Stimulated activated CD8-positive, alpha-beta memory T cell treated with anti-CD3 and anti-CD28 coated beads, Interleukin-4, amount 100 ng/mL, for 48 hours (primary cell): ENCODE measurements around the gene ZBTB7B.

Experiments
- DNase-seq: peaks from one replicate; pipeline ENCODE4 v3.0.0-alpha.2; 2020

ZBTB7B gene

GRCh38 chr1:155042789-155043188 is 40.2 kb downstream of the ZBTB7B start:
- DNase-seq = no peak

- no peak for DNase-seq
Observed at GRCh38 chr1:155043301-155043702, 40.7 kb downstream of the ZBTB7B start.

DNA sequence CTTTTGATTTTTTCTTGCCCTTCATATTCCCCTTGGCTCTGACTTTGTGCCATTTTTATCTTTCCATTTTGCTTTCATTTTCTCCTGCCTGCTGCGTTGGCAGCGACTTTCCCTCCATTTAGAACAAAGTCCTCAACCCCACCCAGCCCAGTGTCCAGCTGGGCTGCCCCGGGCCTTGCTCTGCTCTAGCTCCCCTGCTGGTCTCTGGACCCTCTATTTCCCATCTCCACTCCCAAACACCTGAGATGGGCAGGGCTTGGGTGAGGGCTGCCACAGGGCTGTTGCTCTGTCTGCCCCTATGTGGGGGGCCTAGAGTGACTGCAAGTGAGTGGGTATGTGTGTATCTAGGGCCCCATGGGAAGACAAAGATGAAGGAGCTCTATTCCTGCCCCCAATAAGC is 41.2 kb downstream of the ZBTB7B start:
- DNase-seq = no peak

GRCh38 chr1:155044365-155044764 is 41.8 kb downstream of the ZBTB7B start:
- DNase-seq = no peak

DNA sequence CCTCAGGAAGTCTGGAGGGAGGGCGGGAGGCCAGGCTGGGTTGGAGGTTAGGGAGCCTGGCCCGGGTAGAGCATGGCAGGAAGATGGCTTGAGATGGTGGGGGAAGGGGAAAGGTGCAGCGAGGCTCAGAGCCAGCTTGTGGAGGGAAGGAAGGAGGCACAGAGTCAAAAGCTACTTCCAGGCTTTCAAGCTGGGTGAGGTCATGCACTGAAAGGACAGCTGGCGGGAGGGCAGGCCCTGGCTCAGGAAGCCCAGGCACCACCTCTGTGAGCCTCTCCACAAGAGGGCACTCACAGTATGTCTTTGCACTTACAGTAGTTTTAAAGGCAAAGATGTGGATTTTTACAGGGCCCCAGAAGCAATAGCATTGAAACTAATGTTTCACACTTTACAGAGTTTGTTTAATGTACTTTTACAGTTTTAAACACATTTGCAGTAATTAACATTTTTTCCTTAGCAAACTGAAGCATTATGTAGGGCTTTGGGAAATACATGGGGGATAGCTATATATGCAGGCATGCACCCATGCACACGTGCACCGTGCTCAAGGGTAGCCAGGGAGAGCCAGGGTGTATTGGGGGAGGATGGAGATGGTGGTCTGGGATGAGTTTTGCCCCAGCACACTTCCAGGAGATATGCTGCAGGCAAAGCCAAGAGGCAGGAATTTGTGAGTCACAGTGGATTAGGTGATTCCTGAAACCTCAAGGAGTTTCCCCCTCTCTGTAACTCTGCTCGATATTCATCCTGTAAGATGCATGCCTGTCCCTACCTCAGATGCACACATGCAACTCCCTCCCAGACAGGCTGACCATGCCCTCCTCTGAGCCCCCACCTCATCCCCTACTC is 42.4 kb downstream of the ZBTB7B start:
- DNase-seq = peak; percentile 67

GRCh38 chr1:155048449-155049334 is 46.1 kb downstream of the ZBTB7B start:
- DNase-seq = no peak

- DNase-seq = no peak
Observed at GRCh38 chr1:155049651-155050559, 47.3 kb downstream of the ZBTB7B start.

DNA sequence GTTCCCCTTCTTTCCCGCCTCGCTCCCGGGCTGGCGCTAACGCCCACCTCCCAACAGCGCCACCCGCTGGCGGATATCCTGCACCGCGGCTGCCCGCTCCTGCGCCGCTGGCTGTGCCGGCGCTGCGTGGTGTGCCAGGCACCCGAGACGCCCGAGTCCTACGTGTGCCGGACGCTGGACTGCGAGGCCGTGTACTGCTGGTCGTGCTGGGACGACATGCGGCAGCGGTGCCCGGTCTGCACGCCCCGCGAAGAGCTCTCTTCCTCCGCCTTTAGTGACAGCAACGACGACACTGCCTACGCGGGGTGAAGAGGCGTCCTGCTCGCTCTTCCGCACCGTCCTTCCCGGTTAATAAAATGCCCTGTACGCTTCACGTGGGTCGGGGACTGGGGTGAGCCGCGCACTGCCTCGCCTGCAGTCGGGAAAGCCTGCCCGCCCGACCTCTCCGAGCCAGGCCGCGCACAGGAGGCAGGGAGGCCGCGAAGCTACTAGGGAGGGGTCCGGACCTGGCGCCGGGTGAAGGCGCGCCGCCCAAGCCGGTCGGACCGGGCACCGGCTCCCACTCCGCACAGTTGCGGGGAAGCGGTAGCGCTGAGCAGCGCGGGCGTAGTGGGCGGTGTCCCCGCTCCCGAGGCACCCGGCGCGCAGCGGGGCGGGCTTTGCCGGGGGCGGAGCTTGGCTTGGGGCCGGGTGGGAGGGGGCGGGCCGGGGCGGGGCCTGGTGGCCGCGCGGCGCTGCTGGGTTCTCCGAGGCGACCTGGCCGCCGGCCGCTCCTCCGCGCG is 48.1 kb downstream of the ZBTB7B start, which contains the start of gene ADAM15:
ADAM15 (plus strand) TSS at position 757 of the 782 bp plus-strand sequence. CDS start 71 bp downstream, outside the sequence.
- DNase-seq = peak; percentile 90

GRCh38 chr1:155051342-155051776 is 48.8 kb downstream of the ZBTB7B start:
- no peak for DNase-seq

GRCh38 chr1:155051777-155052398 is 49.3 kb downstream of the ZBTB7B start:
- peak; percentile 61 for DNase-seq

- DNase-seq = peak; percentile 51
Observed at GRCh38 chr1:155052439-155053395, 50.1 kb downstream of the ZBTB7B start.

DNA sequence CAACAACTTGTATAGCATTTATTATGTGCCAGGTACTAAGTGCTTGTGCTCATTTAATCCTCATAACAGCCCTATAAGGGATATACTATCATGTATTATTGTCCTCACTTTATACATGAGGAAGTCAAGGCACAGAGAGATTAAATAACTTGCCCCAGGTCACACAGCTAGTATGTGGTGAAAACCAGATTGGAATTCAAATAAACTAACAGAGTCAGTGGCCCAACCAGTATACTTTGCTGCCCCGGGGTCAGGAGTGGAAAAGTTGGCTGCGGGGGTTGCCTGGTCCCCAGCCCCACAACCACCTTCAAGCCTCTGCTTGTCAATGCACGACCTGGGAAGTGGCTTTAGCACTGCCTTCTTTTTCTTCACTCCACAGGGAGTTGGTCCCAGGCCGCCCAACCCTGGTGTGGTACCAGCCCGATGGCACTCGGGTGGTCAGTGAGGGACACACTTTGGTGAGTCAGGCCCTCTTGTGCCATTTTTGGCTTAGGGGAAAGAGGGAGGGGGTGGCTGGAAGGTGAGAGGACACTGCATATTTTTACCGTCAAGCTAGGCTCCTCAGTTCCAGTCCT is 51.0 kb downstream of the ZBTB7B start:
- no peak for DNase-seq

DNA sequence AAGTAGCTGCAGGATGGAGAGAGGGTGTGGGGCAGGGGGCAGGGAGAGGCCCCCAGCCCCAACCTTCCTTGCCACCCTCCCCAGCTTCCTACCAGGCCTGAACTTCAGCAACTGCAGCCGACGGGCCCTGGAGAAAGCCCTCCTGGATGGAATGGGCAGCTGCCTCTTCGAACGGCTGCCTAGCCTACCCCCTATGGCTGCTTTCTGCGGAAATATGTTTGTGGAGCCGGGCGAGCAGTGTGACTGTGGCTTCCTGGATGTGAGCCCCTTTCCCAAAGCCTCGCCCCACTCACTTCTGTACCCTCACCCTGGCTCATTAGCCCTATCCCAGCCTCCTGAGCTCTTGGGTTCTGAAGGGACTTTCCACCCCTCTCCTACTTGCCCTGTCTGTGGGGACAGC is 54.5 kb downstream of the ZBTB7B start:
- DNase-seq = no peak

DNA sequence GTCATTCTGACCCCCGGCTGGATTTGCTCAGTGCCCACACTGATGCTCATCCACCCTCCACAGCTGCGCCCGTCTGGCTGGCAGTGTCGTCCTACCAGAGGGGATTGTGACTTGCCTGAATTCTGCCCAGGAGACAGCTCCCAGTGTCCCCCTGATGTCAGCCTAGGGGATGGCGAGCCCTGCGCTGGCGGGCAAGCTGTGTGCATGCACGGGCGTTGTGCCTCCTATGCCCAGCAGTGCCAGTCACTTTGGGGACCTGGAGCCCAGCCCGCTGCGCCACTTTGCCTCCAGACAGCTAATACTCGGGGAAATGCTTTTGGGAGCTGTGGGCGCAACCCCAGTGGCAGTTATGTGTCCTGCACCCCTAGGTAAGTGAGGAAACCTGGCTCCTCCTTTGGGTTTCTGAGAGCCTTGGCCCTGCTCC is 55.2 kb downstream of the ZBTB7B start:
- DNase-seq = no peak

DNA sequence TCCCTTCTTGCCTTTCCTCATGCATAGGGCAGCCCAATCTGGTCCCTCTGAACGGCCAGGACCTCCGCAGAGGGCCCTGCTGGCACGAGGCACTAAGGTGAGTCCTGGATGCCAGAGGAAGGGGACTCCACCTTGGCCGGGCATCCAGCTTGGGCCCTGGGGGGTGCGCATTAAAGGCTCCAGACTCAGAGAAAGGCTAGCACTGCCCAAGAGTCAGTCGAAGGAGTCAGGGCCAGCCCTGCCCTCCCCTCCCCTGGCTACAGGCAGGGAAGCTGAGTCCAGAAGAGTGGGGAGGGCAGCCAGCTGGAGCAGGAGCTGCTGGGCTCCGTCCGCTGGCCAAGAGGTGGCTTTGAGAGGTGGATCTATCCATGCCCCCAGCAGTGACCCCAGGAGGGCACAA is 58.1 kb downstream of the ZBTB7B start:
- no peak for DNase-seq

GRCh38 chr1:155061381-155062150 is 59.0 kb downstream of the ZBTB7B start:
- DNase-seq = peak; percentile 100

DNA sequence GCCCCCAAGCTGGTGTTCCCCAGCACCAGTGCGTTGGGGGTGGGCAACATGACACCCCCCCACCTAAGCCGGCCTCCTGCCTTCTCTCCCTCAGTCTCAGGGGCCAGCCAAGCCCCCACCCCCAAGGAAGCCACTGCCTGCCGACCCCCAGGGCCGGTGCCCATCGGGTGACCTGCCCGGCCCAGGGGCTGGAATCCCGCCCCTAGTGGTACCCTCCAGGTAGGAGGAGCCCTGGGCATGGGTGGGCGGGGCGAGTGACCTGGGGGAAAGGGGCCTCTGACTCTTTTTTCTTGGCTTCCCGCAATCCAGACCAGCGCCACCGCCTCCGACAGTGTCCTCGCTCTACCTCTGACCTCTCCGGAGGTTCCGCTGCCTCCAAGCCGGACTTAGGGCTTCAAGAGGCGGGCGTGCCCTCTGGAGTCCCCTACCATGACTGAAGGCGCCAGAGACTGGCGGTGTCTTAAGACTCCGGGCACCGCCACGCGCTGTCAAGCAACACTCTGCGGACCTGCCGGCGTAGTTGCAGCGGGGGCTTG is 59.6 kb downstream of the ZBTB7B start:
- no peak for DNase-seq

DNA sequence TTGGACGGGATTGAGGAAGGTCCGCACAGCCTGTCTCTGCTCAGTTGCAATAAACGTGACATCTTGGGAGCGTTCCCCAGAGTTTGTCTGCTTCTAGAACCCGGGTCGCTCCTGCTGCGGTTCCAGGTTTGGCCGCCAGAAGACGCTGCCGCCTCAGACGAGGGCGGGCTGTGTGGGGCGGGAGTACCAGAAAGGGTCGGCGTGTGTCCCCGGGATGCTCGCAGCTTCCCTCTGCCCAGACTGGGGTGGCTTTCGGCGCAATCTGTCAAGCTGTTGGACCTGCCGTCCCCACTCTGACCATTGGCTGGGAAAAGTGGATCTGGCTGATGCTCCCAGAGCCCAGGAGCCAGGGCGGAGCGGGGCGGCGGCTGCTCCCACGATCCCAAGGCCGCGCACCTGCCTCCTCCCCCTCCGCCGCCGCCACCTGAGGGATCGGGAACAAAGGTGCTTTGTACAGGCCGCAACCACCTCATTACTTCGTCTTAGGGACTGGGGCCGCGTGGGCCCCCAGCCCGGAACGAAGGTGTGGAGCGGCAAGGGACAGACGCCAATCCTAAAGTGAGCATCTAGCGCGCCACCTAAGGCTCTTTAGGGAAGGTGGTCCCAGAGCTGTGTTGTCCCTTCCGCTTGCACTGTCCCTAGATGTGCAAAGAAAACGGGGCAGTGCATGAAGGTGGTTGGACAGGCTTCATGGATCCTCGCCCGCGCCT is 60.3 kb downstream of the ZBTB7B start:
- peak; percentile 93 for DNase-seq
